HTERT RPE-1 (cell line): ENCODE data around the gene ZCCHC2.

ENCODE experiments used
- in situ Hi-C: fragments of 300-500 bp; cut with MboI; formaldehyde crosslinking; loops from 4 replicates; pipeline ENCODE4 v1.14.3; 2020; ENCODE audit warnings: low sequenced_read_pairs

ZCCHC2 gene

DNA sequence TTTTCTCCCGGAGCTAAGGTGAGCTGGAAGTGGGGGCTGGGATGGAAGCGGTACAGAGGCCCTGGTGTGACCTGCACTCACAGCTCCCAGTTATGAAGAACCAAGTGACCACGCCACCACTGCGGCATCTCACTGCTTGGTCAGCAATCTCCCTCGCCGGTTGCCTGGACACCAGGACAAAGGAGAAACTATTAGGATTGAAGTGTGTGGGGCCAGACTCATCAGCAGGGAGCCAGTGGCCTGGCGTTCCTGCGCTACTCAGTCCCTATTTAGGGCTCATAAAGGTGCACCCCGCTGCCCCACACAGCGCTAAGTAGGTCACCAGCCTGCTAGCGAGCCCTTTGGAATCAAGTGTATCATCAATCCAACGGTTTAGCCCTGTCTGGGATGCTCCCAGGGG lies 82.9 kb downstream of the ZCCHC2 start:
- in situ Hi-C loops: no loop called here

DNA sequence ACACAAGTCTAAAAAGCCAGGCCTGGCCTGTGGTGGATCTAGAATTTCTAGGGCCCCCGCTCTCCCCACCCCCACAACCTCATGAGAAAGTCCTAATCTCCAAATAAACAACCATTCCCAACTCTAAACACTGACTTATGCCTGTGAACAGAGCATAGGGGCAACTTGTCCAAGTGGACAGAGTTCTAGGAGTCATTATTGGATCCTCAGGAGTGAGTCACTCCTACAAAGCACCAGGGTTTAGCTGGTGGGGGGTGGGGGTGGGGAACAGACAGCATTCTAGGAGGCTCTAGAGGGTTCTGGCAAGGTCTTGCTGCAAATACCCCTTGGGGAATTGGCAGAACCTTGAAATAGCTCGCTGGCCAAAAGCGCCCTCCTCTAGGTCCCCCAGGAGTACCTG lies 83.3 kb downstream of the ZCCHC2 start:
- in situ Hi-C loops: no loop called here

DNA sequence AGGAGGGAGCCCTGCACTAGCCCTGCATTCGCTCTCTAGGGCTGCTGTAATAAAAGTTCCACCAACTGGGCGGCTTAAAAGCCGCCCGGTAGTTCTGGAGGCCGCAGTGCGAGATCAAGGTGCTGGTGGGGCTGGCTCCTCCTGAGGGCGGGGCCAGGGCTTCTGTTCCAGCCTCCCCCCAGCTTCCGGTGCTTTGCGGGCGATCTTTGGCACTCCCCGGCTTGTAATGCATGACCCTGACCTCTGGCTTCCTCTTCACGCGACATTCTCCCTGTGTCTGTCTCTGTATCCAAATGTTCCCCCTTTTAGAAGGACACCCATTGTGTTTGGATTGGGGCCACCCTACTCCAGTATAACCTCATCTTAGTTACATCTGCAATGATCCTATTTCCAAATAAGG lies 84.5 kb downstream of the ZCCHC2 start:
- in situ Hi-C loops: no loop called here

DNA sequence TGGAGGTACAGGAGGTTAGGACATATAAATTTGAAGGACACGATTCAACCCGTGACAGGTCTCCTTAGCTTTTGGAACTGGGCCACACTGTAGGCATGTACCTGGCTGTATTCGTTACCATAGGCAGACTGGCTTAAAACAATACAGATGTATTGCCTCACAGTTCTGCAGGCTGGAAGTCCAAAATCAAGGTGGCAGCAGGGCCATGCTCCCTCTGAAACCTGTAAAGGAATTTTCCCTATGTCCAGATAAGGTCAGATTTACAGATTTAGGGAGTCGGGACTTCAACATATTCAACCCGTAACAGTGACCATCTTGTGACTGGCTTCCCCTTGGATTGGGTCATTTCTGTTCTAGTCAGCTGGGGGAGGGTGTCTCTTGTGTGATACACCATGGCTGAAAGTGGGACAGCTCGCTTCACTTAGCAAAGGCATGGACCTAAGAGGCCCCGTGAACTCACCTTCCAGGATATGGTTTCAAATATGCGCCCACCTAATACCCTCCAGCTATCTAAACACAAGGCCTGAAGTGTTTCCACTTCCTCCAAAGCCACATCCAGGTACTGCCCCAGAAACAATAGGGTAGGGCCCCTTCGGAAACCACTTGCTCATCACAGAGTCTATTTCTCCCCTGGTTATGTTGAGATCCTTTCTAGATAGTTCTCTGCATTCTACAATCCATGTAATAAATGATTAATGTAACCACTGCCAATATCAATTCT lies 85.0 kb downstream of the ZCCHC2 start:
- in situ Hi-C loops: no loop called here

DNA sequence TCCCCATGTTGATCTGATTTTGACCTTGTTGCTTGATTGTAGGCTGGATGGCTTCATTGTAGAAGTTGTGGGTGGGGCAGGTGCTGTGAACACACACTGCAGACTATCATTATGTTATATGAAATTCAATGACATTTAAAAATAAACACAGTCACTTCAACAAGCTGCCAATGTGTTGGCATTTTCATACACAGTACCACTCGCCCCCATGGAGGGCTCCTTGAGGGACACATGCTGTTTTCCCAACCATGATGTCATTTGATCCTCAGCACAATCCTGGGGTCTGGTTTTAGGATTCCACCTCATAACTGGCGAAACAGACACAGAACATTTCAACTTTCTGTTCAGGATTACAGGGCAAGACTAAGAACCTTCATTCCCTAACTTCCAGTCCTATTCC lies 86.9 kb downstream of the ZCCHC2 start:
- in situ Hi-C loops: no loop called here

DNA sequence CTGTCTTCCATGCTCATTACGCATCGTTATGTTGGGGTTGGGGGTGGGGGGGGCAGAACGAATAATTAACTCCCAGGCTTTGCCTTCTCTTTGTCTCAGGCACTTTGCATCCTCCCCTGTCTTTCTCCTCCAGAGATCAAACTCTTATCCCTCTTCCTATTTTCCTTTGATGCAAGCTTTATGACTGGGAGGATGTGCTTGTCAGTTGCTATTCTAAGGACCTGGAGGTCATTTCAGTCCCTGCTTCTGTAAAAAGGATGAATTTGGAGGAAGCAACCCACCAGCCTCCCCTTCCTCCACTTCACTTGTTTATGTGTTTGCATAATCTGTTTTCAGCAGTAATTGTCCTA lies 87.5 kb downstream of the ZCCHC2 start:
- in situ Hi-C loops: no loop called here

DNA sequence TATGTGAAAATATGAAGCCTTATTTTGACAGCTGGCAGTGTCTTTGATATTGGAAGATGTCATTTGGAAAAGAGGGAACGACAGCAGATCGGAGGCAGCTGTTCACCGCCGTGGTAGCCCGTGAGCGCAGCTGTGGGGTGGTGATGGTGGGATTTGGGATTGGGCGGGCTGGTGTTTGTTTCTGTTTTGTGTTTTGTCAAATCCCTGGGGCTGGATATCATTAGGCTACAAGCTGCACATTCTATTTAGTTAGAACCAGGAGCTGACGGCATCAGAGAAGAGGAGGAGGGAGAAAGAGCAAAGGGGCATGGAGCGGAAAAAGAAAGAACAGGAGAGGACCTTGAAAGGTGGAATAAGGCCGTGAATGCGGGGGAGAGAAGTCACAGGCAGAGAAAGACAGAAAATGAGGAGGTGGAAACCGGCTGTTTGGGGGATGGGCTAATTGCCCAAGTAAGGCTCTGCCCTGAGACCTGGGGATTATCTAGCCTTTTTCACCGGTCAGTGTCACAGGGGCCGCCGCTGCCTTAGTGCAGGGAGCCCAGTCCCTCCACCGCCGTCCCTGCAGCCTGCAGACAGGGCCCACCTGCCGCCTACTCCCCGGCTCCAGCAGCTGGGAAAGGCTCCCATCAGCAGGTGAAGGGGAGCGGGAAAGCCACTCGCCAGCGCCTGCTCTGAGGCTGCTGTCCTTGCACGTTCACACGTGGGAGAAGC lies 88.0 kb downstream of the ZCCHC2 start:
- in situ Hi-C loops: no loop called here

DNA sequence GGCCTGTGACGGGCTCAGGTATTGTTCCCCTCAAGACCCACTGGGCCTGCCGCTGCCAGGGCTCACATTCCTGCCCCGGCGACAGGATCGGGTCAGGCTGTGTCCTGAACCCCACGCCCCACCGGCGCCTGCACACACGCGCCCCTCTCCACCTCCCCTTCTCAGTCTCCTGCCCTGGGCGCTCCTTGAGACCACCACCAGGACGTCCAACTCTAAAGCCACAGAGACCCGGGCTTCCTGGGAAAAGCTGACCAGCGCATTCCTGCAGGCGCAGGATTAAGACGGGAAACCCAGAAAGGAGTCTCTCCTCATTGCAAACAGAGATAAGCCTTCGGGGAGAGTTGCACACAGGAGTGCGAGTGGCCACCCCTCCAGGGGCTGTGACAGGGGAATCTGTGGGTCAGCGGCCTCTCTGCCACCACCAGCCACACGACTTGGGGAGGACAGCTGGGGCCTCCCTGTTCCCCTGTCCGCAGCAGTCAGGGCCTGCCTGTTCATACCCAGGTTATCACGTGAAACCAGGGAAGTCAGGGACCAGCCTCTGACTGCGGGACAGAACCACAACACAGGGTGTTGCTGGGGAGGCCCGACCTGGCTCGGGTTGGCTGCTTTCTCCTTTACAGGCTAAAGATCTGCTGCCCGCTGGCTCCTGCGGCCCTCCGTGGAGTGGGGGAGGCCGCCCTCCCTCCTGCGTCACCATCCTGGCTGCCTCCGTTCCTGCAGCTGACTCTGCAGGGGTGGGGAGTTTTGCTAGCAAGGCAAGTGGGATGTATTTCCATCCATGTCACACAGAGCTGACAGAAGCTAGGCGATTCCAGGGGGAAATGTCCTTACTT lies 88.8 kb downstream of the ZCCHC2 start:
- in situ Hi-C loops: no loop called here

DNA sequence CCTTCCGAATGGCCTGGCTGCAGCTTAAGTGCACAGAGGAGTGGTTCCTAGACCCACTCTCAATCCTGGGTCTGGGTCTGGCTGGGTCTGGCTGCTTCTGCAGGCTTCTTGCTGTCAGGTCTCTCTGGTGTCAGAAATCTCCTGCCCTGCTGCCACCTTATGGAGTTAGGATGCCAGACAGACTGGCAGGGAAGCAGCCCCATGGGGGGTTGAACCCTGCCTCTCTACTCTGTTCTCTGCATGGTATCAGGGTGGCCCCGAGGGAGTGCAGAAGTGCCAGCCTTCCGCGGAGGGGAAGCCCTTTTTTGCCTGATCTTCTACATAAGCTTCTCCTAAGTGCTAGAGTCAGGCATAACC lies 89.4 kb downstream of the ZCCHC2 start:
- in situ Hi-C loops: no loop called here

DNA sequence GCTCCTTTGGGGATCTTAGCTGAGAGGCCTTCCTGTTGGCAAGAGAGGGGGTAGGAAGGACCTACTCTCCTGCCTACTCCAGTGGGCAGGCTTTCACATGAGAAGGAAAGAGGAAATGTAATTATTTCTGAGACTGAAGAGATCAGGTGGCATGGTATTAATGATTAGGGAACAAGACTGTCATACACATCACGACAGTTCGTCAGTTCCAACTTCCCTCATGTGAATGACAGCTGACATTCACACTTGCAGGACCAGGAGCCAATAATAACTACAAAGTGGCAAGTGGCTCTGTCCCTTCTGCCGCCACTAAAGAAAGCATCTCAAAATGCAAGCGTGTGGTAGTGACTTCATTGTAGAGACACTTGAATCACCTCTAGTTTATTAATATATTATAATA lies 90.0 kb downstream of the ZCCHC2 start:
- in situ Hi-C loops: no loop called here

DNA sequence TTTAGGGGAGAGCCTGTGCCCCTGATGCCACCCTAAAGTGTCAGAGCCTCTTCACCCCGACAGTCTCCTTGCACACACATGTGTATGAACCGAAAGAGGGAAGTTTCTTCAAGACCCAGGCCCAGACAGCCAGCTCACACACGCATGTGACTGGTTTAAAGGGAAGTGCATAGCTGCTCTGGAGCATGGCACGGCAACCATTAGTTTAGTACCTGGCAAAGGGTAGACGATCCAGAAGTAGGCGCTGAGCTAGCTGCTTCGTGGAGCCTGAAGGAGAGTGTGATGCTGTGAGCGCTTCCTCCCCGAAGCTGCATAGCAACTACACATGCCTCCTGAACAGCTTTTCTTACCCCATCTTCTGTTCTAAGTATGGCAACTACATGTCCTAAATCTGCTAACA lies 91.7 kb downstream of the ZCCHC2 start:
- in situ Hi-C loops: no loop called here

DNA sequence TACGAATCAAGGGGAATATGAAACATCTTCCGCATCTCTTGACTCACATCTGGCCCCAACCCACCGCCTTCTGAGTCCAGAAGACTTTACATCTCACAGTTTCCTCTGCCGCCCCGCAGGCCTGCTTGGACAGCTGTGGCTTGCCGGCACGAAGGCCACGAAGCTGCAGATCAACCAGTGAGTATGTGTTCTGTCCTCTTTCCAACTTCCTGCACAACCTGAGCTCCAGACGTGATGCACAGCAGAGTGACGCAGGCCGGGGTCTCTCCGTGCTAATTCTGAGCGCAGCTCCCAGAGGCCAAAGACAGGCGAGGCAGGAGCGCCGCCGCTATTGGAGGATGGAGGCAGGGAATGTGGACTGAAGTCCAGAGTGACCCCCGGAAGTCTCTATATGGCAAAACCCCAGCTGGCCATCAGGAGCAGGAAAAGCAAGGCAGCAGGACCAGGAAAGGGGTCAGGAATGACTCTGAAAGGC lies 93.5 kb downstream of the ZCCHC2 start:
- in situ Hi-C loops: no loop called here

DNA sequence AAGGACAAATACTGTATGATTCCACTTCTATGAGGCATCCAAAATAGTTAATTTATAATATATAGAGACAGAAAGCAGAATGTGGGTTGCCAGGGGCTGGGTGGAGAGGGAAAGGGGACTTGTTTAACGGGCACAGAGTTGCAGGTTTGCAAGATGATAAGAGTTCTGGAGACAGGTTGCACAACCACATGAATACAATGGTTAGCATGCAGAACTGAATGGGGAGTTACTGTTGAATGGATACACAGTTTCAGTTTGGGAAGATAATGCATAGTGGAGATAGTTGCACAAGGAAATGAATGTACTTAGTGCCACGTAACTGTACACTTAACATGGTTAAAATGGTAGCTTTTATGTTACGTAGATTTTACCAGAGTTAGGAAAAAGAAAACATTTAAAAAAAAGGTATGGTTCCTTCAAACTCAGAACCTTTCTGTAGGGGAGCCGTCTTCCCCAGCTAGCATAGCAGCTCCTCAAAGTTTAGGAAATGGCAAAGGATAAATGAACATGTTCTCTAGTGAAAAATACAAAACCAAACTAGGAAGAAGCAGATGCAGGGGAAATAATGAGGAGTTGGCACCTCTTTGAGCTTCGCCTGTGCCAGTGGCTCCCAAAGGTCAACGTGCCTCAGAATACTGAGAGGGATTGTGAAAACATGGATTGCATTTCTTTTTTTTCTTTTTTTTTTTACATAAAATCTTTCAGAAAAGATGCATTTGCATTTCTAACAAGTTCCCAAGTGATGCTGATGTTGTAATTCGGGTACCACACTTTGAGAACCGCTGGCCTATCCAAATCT lies 95.2 kb downstream of the ZCCHC2 start:
- in situ Hi-C loops: no loop called here

DNA sequence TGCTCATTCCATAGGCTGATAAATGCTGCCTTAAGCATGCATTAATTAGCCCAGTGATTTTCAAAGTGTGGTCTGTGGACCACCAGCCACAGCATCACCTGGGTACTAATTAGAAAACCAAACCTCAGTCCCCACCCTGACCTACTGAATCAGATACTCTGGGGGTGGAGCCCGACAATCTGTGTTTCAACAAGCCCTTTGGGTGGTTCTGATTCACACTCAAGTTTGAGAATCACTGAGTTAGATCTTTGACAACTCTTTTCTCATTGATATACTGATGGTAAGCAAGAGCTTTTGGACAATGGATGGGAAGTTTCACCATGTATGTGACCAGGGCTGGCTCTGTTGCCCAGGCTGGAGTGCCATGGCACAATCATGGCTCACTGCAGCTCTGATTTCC lies 95.9 kb downstream of the ZCCHC2 start:
- in situ Hi-C loops: no loop called here

DNA sequence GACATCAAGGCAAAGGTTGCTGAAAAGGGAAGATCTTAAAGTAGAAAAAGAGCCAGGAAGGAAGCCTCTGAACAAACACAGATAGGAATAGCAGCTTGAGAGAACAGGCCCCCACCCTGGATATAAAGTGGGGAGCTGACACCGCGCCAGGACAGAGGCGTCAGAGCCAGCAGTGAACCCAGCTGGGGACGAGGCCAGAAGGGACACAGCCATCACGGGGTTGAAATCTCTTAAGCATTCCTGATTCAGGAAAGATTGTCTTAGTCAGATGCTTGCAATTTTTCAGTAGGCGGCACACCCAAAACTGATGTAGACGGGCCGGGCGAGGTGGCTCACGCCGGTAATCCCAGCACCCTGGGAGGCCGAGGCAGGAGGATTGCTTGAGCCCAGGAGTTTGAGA lies 98.7 kb downstream of the ZCCHC2 start:
- in situ Hi-C loops: no loop called here

DNA sequence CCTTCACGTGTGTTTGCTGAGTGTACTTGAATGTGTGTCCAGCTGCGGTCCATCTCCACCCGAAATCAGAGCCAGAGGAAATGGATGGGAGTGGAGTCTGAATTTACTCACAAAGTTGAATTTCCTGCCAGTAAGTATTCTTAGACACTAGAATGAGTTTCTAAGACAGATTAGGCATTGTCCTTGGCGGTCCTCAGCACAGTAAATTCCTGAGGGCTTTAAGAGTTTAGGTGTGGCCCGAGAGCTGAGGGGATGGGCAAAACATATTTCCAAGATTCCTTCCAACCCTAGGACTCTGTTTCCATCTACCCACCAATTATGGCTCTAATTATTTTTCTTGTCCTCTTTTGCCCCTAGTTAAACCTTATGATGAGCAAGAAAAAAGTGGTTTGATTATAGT lies 102.2 kb downstream of the ZCCHC2 start:
- in situ Hi-C loops: no loop called here
